NCI-H82 treated with DMSO at 0.1 percent for 48 hours (cell line): Measurements from ENCODE around the gene SLC32A1.

Source experiments
- DNase-seq: peaks from one replicate; lab custom pipeline; 2025; ENCODE audit not compliant: unreplicated experiment; lab: John Stamatoyannopoulos, UW

SLC32A1 gene

DNA sequence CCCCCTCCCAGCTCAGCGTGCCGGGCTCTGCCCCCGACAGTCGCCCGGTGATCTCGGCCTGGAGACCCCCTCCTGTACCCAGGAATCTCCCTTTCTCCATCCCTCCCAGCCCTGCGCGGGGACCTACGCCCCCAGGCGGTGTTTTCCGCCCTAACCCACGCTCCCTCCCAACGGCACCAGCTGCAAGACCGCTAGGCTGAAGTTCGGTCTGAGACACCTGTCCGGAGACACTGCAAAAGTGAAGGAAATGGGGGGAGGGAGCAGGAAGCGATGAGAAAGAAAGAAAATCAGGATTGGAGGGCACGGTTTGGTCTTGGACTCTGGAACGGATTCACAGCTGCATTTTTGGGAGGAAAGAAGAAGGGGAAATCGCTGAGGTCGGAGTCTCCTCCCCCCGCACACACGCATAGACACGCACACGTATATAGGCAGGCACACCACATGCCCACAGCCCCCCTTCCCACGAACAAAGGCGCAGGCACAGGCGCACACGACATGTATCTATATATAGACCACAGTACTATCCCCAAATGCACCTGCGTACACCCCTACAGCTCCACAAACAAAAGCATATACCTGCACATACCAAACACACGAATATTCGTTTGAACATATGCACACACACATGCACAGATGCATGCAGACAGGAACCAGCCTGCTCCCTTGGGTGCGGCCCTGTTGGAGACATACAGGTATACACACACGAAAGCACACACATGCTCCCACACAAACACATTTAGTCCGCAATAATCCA, 1.0 kb downstream of the SLC32A1 start:
- DNase-seq, result no peak

DNA sequence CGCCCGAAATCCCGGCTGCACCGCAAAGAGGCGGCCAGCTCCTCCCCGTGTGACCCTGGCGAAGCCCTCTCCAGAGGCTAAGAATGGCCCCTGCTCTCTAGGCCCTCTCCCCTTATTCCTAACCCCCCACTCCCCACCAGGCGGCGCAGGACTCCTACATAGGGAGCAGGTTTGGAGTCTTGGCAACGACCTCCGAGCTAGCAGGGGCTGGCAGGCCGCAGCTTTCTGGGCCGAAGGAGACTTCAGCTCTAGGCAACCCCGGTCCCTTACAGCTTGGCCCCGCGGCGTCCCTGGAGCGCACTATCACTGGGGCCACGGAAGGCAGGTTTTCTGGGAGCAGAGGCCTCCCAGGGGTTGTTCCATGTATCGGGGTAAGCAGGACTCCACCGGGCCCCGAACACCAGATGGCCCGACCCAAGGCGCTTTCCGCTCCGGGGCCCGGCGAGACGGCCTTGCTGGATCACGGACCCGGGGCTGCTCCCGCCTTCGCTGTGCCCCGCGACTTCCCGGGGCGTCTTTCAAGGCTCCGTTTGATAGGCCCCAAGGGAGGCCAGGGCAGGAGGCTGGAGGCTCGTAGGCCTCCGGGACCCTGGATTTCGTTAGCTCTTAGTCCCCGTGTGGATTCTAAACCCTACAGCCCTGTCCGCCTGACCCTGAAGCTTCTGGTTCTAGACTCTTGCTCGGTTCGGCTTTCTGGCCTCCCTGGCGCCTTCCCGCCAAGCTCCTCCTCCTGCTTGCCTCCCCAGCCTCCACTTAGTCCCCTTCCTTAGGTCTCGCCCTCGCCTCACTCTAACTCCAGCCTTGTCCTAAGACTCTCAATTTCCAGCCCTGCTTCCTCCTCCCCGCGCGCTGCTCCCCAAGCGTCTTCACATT, 1.9 kb downstream of the SLC32A1 start:
- peak; percentile 31 for DNase-seq

DNA sequence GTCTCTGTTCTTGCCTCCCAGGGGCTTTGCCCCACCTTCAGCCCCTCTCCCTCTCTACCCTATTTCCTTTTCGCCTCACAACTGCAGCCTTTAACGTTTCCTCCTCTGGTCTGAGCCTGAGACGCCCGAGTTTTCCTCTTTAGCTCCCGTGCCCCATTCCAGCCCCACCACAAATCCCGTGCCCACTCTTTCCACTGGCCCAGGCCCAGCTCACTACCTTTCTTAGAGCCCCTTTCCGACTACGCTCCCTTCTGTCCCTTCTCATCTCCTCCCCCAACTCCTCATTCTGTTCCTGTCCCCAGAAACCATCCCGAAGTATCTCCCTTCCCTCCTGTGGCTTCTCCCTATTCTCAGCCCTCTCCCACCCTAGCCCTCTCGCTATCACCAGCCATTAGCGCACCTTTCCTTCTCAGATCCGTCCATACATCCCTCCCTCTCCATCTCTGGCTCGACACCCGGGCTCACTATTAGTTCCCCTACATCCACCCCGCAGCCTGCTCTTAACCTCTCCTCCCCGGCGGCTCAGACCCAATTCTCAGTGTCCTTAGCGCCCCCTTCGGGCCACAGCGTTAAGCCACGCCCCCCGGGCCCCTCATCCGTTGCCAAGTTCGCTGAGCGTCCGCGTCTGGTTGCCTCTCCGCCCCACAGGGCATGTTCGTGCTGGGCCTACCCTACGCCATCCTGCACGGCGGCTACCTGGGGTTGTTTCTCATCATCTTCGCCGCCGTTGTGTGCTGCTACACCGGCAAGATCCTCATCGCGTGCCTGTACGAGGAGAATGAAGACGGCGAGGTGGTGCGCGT, 2.7 kb downstream of the SLC32A1 start:
- no peak for DNase-seq

GRCh38 chr20:38727607-38728190, 3.4 kb downstream of the SLC32A1 start:
- DNase-seq, result no peak

DNA sequence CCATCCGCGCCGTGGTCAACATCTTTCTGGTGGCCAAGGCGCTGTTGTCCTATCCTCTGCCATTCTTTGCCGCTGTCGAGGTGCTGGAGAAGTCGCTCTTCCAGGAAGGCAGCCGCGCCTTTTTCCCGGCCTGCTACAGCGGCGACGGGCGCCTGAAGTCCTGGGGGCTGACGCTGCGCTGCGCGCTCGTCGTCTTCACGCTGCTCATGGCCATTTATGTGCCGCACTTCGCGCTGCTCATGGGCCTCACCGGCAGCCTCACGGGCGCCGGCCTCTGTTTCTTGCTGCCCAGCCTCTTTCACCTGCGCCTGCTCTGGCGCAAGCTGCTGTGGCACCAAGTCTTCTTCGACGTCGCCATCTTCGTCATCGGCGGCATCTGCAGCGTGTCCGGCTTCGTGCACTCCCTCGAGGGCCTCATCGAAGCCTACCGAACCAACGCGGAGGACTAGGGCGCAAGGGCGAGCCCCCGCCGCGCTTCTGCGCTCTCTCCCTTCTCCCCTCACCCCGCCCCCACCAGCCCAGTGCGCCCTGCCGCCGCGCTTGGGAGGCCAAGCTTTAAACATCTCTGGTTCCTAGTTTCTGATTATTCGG, 4.0 kb downstream of the SLC32A1 start:
- DNase-seq, result no peak

- peak; percentile 61 for DNase-seq
Measured at GRCh38 chr20:38728911-38729642, 4.8 kb downstream of the SLC32A1 start.

GRCh38 chr20:38729767-38730166, 5.5 kb downstream of the SLC32A1 start:
- no peak for DNase-seq

GRCh38 chr20:38730167-38730988, 6.1 kb downstream of the SLC32A1 start:
- DNase-seq, result no peak

DNA sequence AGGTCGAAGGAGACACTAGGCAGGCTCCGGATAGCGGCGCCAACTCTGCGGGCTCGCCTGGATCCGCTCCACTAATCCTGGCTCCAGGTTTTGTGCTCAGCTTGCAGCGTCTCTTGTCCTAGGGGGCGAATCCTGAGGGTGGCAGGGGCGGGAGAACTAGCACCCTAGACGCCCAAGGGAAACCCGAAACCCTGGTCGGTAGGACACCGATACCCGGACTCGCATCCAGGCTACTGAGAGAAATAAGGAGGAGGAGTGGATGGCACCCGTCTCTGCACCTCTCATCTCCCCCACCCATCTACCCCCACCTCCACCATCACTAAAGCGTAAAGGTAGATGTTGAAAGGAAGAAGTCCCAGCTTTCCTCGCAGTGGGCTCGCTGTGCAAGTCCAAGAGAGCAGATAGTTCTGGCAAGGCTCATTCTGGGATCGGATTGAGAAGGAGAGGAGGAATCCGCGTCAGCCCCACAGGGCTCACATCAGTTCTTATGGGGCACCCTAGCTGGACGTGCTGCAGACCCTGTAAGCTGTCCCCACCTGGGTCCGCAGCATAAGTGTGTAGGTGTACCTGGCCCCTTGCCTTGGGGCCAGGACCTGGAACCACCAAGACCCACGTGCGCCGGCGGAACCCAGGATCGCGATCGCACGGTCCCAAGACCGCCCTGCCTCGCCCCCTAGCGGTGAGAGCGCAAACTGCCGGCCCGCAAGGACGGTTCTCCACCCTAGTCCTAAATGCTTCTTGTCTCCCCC, 6.9 kb downstream of the SLC32A1 start:
- DNase-seq, result peak; percentile 54

DNA sequence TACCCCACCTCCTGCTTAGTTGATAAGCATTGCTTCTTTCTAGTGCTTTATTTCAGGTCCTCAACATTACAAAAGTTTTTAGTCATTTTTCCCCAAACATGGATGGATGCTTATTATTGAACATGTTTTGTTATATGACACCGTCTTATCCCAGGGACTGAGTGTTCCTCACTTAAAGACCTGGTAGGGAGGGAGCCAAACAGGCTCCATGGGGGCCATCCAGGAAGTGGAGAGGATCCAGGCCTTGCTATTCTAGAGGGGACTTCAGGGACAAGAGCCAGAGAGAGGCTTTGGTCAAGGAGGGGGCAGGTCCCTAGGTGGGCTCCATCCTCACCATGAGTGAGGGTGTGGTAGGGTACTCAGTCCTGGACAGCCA, 7.4 kb downstream of the SLC32A1 start:
- DNase-seq, result no peak

GRCh38 chr20:38732981-38733380, 8.7 kb downstream of the SLC32A1 start:
- DNase-seq, result no peak

- DNase-seq, result no peak
Measured at GRCh38 chr20:38735172-38735571, 10.9 kb downstream of the SLC32A1 start.

- DNase-seq, result no peak
Measured at GRCh38 chr20:38737887-38738286, 13.6 kb downstream of the SLC32A1 start.

DNA sequence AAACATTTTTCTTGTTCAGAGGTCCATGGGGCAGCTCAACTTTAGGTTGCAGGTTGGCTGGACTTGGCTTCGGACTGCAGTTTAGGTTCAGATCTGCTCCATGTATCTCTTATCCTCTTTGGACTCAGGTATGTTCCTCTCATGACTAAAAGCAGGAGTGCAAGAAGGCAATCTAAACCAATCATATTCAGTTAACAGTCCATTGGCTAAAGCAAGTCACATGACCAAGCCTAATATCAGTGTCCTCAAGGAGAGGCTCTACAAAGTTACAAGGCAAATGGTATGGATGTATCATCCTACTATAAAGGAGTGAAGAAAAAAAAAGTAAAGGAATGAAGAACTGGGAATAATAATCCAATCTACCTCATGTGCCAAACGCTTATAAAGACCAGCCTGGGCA, 21.5 kb downstream of the SLC32A1 start:
- no peak for DNase-seq

DNA sequence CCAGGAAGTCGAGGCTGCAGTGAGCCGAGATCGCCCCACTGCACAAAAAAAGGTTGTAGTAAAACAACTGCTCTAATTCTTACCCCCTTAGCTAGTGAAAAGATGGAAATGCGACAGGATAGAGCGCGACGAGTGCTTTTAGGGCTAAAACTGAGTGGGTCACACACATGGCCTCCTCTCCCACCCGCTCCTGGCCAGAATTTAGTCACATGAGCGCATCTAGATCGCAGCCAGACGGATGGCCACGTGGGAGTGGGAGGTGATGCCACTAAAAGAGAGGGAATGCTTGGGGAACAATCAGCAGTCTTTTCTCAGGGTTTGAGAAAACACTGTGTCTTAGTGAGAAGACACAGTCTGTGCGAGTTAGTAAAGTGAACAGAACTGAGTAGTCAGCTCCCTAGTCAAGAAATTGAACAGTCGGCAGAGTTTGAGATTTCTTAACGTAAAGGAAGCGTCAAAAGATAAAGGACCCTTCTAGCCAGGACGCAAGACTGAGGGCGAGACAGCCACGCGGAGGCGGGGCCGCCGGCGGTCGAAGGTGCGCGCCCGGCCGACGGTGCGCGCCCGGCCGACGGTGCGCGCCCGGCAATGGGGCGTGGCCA, 23.3 kb downstream of the SLC32A1 start:
- peak; percentile 79 for DNase-seq

GRCh38 chr20:38748097-38748860, 24.0 kb downstream of the SLC32A1 start, which contains the start of gene ACTR5:
Gene ACTR5, plus strand, starts transcription at chr20:38748460. Its CDS starts 19 bp downstream, at chr20:38748479.
- peak; percentile 79 for DNase-seq

- no peak for DNase-seq
Measured at GRCh38 chr20:38748861-38749149, 24.5 kb downstream of the SLC32A1 start.
